ENCODE data around the gene RO60. TPM values are rescaled to one million over a fixed set of nuclear protein-coding genes. Genes with fewer than 3 reads are reported as not detected.

RO60 gene
- total RNA-seq, 4 donors from 2014 or later = 11.6 to 67.2 (median 62.4) TPM

- intact Hi-C loops (cut with DNase I; ENCODE audit: low total_unique reads) (loop anchor here (5.0 kb wide), 1 partner anchor 46 kb away; the partner anchor contains the start of gene GLRX2), in situ Hi-C loops (cut with MboI; ENCODE audit: low pct_ligation_motif_present in 1 of 4, low pct_unique_long_range_greater_than_20kb in 1 of 4, low sequenced_read_pairs in 3 of 4) (loop anchor here in 1 of 4 donors (10.0 kb wide), 1 partner anchor 64 kb away; the partner anchor contains the start of gene CDC73)
- 6 to 18% methylated on average over 2 of the region's 2 CpGs for WGBS, 2 donors (ENCODE audit: low coverage in 1 of 2)
- no peak for DNase-seq
- H3K4me3 ChIP-seq = peak overlapping the region in 1 of 4 donors; percentile 91
- TF ChIP-seq POLR2A (IDR thresholded peaks at IDR 0.05) = no peak
- TF ChIP-seq CTCF (IDR thresholded peaks at IDR 0.05) = no peak
- TF ChIP-seq POLR2AphosphoS5 (IDR thresholded peaks at IDR 0.05) = no peak
- TF ChIP-seq EP300 (IDR thresholded peaks at IDR 0.05; ENCODE audit: low read depth) = no peak
- H3K27ac ChIP-seq = peak overlapping the region; percentile 96 to 98 (median 96)
- H3K4me1 ChIP-seq = peaks cover 8 to 43% (median 23%) of the 10 kb centered on the region in 4 donors
- H3K9me3 ChIP-seq = no peaks in the 10 kb centered on the region
- H3K36me3 ChIP-seq = no peaks in the 10 kb centered on the region
- no peaks in the 10 kb centered on the region for H3K27me3 ChIP-seq
These were observed 1.5 kb downstream of the RO60 start for GRCh38 chr1:193060938-193061337.

- WGBS, 2 donors (ENCODE audit: low coverage in 1 of 2) = 78 to 88% methylated on average over 3 to 4 of the region's 4 CpGs
- in situ Hi-C loops (cut with MboI; ENCODE audit: low pct_ligation_motif_present in 1 of 4, low pct_unique_long_range_greater_than_20kb in 1 of 4, low sequenced_read_pairs in 3 of 4) (loop anchor here in 1 of 4 donors (10.0 kb wide), 1 partner anchor 62 kb away; the partner anchor contains the start of gene CDC73), intact Hi-C loops (cut with DNase I; ENCODE audit: low total_unique reads) (loop anchor here (5.0 kb wide), 1 partner anchor 44 kb away; the partner anchor contains the start of gene GLRX2)
- H3K4me1 ChIP-seq = peaks cover 3 to 44% (median 22%) of the 10 kb centered on the region in 4 donors
- no peak overlapping the region for H3K4me3 ChIP-seq
- H3K27me3 ChIP-seq = no peaks in the 10 kb centered on the region
- no peak for TF ChIP-seq EP300 (IDR thresholded peaks at IDR 0.05; ENCODE audit: low read depth)
- TF ChIP-seq CTCF (IDR thresholded peaks at IDR 0.05) = no peak
- TF ChIP-seq POLR2A (IDR thresholded peaks at IDR 0.05) = no peak
- TF ChIP-seq POLR2AphosphoS5 (IDR thresholded peaks at IDR 0.05) = no peak
- no peaks in the 10 kb centered on the region for H3K9me3 ChIP-seq
- DNase-seq = no peak
- no peaks in the 10 kb centered on the region for H3K36me3 ChIP-seq
- H3K27ac ChIP-seq = no peak overlapping the region
These were observed 3.5 kb downstream of the RO60 start for GRCh38 chr1:193062698-193063463.

GRCh38 chr1:193065954-193066353 lies 6.5 kb downstream of the RO60 start:
- no peaks in the 10 kb centered on the region for H3K27me3 ChIP-seq
- in situ Hi-C loops (cut with MboI; ENCODE audit: low pct_ligation_motif_present in 1 of 4, low pct_unique_long_range_greater_than_20kb in 1 of 4, low sequenced_read_pairs in 3 of 4) (loop anchor here in 1 of 4 donors (10.0 kb wide), 1 partner anchor 59 kb away; the partner anchor contains the start of gene CDC73), intact Hi-C loops (cut with DNase I; ENCODE audit: low total_unique reads) (no loop called here)
- H3K9me3 ChIP-seq = no peaks in the 10 kb centered on the region
- TF ChIP-seq POLR2A (IDR thresholded peaks at IDR 0.05) (no peak), CTCF (IDR thresholded peaks at IDR 0.05) (no peak), POLR2AphosphoS5 (IDR thresholded peaks at IDR 0.05) (no peak), EP300 (IDR thresholded peaks at IDR 0.05; ENCODE audit: low read depth) (no peak)
- peaks cover 0 to 40% (median 9%) of the 10 kb centered on the region in 4 donors for H3K4me1 ChIP-seq
- H3K4me3 ChIP-seq = no peak overlapping the region
- no peaks in the 10 kb centered on the region for H3K36me3 ChIP-seq
- H3K27ac ChIP-seq = no peak overlapping the region
- no peak for DNase-seq

- intact Hi-C loops (cut with DNase I; ENCODE audit: low total_unique reads) = no loop called here
- no peak overlapping the region for H3K4me3 ChIP-seq
- no peaks in the 10 kb centered on the region for H3K36me3 ChIP-seq
- in situ Hi-C loops (cut with MboI; ENCODE audit: low pct_ligation_motif_present in 1 of 4, low pct_unique_long_range_greater_than_20kb in 1 of 4, low sequenced_read_pairs in 3 of 4) = loop anchor here in 1 of 4 donors (10.0 kb wide), 1 partner anchor 58 kb away; the partner anchor contains the start of gene CDC73
- no peaks in the 10 kb centered on the region for H3K9me3 ChIP-seq
- no peaks in the 10 kb centered on the region for H3K27me3 ChIP-seq
- no peak for DNase-seq
- no peak for TF ChIP-seq POLR2A (IDR thresholded peaks at IDR 0.05)
- WGBS, 2 donors (ENCODE audit: low coverage in 1 of 2) = 50 to 51% methylated on average over 4 of the region's 4 CpGs
- peaks cover 0 to 34% (median 2%) of the 10 kb centered on the region in 4 donors for H3K4me1 ChIP-seq
- H3K27ac ChIP-seq = peak overlapping the region in 1 of 4 donors; percentile 2
These were observed 7.2 kb downstream of the RO60 start for GRCh38 chr1:193066606-193067005.

All from transverse colon (tissue), 4 donors.